ENCODE measurements around the gene APMAP.
A peak's percentile ranks its signal among the peaks of the same experiment; 100 is the strongest.

APMAP gene

DNA sequence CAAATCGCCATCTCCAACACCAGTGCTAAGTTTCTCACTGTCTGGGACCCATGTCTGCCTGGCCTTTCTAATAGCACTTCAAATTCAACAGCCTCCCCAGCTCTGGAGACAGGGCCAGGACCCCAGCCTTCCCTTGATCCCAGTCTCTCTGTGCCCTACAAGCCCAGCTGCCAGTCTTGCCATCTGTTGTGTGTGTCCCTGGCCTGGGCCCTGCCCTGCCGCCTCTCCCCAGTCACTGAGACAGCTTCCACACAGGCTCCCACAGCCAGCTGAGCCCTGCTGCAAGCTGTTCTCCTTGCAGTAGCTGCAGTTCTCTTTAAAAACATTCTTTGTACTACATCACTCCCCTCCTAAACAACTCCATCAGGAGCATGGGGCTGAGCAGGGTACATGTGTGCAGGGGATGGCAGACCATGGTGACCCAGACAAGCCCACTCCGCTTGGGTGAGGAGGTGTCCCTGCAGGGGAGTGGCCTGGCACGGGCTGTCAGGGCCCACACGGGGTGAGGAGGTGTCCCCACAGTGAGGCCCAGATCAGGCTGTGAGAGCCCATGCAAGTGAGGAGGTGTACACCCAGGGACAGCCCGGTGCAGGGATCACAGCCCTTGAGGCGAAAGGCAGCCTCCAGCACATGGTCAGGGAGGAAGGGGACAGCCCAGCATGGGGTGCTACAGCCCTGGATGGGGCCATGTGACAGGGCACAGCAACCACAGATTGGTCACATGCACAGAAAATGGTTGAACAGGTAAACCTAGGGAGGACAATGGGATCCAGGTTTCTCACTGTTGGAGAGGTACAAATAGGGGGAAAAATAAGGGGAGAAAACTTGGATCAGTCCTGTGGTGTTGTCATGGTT is 27.3 kb downstream of the APMAP start:
- TF ChIP-seq, protein P1, sequence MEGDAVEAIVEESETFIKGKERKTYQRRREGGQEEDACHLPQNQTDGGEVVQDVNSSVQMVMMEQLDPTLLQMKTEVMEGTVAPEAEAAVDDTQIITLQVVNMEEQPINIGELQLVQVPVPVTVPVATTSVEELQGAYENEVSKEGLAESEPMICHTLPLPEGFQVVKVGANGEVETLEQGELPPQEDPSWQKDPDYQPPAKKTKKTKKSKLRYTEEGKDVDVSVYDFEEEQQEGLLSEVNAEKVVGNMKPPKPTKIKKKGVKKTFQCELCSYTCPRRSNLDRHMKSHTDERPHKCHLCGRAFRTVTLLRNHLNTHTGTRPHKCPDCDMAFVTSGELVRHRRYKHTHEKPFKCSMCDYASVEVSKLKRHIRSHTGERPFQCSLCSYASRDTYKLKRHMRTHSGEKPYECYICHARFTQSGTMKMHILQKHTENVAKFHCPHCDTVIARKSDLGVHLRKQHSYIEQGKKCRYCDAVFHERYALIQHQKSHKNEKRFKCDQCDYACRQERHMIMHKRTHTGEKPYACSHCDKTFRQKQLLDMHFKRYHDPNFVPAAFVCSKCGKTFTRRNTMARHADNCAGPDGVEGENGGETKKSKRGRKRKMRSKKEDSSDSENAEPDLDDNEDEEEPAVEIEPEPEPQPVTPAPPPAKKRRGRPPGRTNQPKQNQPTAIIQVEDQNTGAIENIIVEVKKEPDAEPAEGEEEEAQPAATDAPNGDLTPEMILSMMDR (IDR thresholded peaks at IDR 0.05; ENCODE audit: insufficient read depth, missing control alignments): no peak
- FAIRE-seq: no peak
- DNase-seq (ENCODE audit: insufficient read length, low spot score): no peak

DNA sequence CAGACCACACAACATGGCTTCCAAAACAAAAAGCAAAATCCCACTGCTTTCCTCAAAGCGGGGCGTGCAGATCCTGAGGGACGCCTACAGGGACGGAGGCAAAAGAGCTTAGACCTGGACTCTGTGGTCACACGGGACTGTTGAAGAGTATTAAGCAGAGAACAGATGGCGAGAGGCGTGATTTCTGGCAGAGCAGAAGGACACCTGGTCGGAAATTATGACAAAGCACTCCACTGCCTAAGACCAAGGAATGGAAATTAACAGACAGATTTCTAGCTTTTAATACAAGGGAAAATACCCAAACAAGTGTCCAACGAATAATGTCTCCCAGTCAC is 28.1 kb downstream of the APMAP start:
- FAIRE-seq: no peak
- TF ChIP-seq, protein P1 (IDR thresholded peaks at IDR 0.05; ENCODE audit: insufficient read depth, missing control alignments): no peak
- DNase-seq (ENCODE audit: insufficient read length, low spot score): peak; percentile 65

DNA sequence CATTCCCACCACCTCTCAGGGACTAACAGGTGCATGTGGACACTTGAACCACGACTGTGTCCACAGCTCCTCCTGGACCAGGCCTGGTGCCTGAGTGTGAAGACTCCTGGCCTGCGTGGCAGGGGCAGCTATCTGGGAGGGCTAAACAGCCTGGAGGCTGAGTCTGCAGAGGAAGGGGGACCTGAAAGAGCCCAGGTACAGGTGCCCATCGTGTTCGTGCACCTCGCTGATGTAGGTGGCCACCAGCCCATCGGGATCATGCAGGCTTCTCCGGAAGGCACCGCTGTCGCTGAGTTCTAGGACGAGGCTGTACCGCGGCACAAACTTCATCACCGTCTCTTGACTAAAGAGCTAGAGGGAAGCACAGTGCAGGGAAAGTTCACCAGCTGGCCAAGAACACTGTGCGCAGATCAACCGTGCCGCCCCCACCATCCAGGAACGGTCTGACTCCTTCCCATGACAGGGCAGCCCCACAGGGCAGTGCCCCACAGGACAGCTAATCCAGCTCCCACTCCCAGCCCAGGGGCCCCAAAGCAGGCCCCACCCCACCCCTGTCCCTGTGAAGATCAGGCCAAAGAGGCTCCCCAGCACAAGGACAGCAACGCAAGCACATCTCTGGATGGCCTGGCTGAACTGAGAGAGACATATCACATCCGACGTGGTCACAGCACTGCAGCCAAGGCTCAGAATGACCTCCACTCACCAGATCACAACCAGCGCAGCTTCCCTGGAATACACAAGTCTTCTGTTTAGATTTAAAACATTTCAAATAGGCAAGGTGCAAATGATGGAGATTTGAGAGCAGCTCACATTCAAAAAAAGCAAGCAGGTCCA is 28.7 kb downstream of the APMAP start:
- DNase-seq (ENCODE audit: insufficient read length, low spot score) (no peak), FAIRE-seq (no peak)
- TF ChIP-seq, protein P1 (IDR thresholded peaks at IDR 0.05; ENCODE audit: insufficient read depth, missing control alignments): no peak

DNA sequence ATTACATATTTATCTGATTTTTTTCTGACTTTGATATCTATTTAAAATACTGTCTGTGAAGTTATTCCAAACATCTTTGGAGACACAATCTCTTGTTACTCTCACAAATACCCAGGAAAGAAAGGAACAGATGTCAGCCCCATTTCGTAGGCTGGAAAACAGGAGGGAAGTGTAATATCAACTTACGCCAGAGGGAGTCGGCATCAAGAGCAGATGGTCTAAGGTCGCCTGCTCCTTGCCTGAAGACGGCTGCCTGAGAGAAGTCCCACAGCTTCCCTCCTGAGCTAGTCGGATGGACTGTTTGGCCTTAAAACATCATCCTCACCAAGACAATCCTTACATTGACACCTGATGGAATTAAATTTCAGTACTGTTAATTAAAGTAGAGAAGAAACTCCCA is 30.0 kb downstream of the APMAP start:
- TF ChIP-seq, protein P1 (IDR thresholded peaks at IDR 0.05; ENCODE audit: insufficient read depth, missing control alignments): no peak
- no peak for DNase-seq (ENCODE audit: insufficient read length, low spot score)
- no peak for FAIRE-seq

DNA sequence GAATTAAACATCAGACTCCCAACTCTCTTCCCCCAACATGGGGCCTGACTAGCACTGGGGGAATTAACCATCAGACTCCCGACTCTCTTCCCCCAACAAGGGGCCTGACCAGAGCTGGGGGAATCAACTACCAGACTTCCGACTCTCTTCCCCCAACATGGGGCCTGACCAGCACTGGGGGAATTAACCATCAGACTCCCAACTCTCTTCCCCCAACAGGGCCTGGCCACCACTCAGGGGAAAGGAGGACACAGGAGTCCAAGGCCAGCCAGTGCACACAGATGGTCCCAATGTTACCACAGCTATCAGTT is 30.4 kb downstream of the APMAP start:
- DNase-seq (ENCODE audit: insufficient read length, low spot score) (no peak), FAIRE-seq (no peak)
- TF ChIP-seq, protein P1 (IDR thresholded peaks at IDR 0.05; ENCODE audit: insufficient read depth, missing control alignments): no peak

DNA sequence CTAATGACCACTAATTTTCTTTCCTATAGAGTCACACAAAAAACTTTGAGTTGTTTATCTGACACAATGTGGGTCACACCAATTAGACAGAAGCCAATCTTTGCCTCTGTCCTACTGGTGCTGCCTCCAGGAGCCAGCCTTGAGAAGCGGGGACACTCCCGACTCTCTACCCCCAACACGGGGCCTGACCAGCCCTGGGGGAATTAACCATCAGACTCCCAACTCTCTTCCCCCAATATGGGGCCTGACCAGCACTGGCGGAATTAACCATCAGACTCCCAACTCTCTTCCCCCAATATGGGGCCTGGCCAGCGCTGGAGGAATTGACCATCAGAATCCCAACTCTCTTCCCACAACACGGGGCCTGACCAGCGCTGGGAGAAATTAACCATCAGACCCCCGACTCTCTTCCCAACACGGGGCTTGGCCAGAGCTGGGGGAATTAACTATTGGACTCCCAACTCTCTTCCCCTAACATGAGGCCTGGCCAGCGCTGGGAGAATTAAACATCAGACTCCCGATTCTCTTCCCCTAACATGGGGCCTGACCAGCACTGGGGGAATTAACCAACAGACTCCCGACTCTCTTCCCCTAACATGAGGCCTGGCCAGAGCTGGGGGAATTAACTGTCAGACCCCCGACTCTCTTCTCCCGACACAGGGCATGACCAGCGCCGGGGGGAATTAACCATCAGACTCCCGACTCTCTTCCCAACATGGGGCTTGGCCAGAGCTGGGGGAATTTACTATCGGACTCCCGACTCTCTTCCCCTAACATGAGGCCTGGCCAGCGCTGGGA is 31.0 kb downstream of the APMAP start:
- FAIRE-seq: no peak
- DNase-seq (ENCODE audit: insufficient read length, low spot score): no peak
- TF ChIP-seq, protein P1 (IDR thresholded peaks at IDR 0.05; ENCODE audit: insufficient read depth, missing control alignments): no peak
